SW 1271 (cell line): ENCODE results near the gene ABCB11.
A peak's percentile ranks its signal among the peaks of the same experiment; 100 is the strongest.
"Not testable (repeated sequence)": the region's sequence is repeated elsewhere in the genome, so short reads cannot be mapped to it uniquely, and the experiment has no call there.

ENCODE experiments used
- DNase-seq, 2 experiments: peaks; one replicate each; lab custom pipeline; 2025; lab: John Stamatoyannopoulos, UW

Gene ABCB11

DNA sequence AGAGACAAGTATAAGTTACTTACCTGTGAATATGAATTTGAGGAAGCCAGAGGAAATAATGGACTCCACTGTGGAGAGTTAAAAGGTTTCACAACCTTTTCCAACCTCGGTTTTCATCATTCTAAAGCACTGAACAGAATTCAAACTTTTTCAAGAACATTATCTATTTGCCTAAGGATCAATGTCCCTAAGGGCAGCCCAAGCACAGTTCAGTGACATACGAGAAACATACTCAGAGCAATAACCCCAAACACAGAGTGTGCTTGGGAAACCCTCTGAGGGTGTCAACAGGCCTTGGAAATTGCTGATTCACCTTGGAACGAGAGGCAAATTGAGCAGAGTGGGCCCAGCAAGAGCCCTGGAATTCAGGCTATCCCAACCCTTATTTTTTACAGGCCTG is at the start of gene ABCB11:
TSS of gene ABCB11 (minus strand) at position 123 of the 400 bp plus-strand sequence. CDS start 13,199 bp downstream, outside the sequence.
- DNase-seq, result no peak

GRCh38 chr2:169080250-169081069 is 49.3 kb upstream of the ABCB11 start:
- DNase-seq, result no peak

DNA sequence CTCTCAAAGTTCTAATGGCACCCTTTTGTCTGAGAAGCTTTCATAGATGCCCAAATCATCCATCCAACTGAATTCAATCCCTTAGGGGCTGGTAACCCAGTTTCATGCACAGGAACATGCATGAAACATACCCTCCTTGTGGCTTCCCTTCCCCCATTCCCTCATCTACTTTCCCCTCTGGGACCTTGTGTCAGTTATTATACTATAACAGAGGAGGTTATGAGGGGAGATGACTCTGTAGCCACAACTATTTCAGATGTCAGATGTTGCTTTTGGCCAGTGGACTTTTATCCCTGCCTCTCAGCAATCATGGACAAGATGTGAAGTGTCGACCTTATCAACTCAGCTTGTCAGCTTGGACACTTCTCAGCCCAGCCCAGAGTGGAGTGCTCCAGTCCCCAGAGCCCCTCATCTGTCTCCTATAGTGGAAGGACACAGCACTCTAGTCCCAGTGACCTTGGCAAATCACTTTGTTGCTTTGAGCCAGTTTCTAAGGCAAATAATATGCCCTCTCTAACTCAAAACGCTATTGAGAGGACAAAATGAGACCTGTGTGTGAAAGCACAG is 46.6 kb upstream of the ABCB11 start:
- no peak for DNase-seq

DNA sequence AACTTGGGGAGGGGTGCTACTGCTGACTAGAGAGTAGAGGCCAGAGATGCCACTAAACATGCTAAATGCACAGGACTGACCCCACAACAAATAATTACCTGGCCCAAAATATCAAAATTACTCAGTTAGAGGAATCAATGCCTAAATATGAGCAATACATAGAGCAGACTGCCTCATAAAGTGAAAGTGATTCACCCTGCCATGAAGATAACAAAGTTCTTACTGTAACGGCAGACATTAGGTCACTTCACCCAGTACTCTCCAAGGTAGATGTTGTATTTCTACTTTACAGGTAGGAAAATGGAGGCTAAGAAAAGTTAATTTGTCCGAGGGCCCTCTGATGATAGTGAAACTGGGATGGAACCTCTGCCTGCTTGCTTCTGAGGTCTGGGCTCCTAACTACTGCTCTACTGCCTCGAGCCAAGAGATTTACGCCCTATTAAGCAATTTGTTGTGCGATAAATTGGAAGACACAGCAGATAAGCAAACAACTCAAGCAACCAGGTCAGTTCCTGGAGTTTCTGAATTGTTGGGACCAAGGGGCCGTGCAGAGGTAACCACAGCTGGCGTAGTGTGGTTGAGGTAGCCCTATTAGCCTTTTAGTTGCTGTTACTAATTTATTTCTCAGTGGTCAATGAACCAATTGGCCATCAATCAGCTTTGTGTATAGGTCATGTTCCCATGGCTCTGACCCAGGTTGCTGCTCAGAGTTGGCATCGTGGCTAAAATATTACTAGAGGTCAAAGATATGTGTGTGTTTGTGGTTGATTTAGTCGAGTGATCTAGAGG is 43.0 kb upstream of the ABCB11 start:
- DNase-seq, result no peak

GRCh38 chr2:169073211-169073962 is 42.3 kb upstream of the ABCB11 start:
- no peak for DNase-seq

GRCh38 chr2:169072163-169072925 is 41.2 kb upstream of the ABCB11 start:
- DNase-seq, result no peak

- DNase-seq, result no peak
These were observed 40.3 kb upstream of the ABCB11 start for GRCh38 chr2:169071455-169071854.

GRCh38 chr2:169069833-169070232 is 38.7 kb upstream of the ABCB11 start:
- DNase-seq, result no peak

GRCh38 chr2:169069341-169069740 is 38.2 kb upstream of the ABCB11 start, which contains the start of gene DHRS9:
Gene DHRS9, plus strand, starts transcription at chr2:169069563. Its CDS starts 12,019 bp downstream, at chr2:169081582.
- peak; percentile 7 to 23 for DNase-seq

DNA sequence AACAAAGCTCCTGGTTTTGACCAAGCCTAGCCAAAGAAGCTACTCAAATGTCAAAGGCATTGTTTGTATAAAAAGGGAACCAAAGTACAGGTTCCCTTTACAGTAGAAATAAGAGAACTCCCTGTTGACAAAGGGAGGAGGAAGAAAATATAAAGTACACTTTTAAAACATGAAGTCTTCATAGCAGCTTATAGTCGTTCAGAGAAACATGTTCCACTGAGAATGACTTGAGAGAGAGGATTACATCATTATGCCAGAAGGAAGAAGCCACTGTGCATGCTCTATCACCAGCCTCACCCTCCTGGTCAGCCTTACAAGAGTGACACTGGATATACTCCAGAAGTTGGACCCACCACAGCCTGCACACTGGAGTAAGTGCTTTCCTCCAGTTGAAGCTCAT is 35.8 kb upstream of the ABCB11 start:
- no peak for DNase-seq

DNA sequence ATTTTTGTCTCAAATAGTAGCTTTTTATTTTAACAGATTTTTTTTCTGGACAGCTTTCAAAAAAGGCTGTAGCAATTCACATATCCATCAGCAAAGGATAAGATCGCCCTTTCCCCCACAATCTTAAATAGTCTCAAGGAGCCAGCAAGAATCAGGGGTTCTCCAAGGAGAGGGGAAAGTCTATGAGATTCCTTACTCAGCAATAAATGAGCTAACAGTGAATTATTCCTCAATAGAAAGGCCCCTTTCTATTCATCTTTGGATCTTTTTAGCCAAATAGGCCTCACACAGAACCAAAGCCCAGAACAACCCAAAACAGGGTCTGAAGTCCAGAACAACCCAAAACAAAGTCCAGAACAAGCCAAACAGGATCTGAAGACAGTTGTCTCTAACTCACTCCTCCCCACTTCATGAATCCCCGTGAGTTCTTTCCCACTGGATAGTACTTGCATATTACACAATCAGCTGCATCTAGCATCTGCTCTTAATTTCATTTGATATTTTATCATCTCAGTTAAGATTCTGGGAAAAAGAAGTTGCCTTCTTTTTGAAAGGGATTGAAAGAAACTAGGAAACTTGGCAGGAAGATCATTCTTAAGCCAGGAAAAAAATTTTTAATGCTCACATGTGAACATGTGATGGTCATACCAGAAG is 34.9 kb upstream of the ABCB11 start:
- no peak for DNase-seq

DNA sequence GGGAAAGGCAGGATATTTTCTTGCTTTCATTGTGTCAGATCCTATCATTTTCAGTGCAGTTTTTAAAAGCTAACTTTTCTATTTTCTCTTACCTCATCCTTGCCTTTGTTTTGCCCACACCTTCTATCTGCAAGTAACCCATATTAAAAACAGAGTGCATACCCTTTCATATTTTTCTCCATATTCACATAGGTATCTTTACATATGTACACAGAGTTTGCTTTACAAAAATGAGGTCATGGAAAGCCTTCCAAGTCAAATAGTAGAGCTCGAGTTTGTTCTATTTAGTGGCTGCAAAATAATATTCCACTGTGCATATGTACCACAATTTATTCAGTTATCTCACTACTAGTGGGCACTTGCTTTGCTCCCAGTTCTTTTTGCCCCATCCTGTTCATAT is 34.3 kb upstream of the ABCB11 start:
- DNase-seq, result no peak

GRCh38 chr2:169064199-169064598 is 33.1 kb upstream of the ABCB11 start:
- not testable (repeated sequence) for DNase-seq

GRCh38 chr2:169054575-169054974 is 23.5 kb upstream of the ABCB11 start:
- DNase-seq, result not testable (repeated sequence)

DNA sequence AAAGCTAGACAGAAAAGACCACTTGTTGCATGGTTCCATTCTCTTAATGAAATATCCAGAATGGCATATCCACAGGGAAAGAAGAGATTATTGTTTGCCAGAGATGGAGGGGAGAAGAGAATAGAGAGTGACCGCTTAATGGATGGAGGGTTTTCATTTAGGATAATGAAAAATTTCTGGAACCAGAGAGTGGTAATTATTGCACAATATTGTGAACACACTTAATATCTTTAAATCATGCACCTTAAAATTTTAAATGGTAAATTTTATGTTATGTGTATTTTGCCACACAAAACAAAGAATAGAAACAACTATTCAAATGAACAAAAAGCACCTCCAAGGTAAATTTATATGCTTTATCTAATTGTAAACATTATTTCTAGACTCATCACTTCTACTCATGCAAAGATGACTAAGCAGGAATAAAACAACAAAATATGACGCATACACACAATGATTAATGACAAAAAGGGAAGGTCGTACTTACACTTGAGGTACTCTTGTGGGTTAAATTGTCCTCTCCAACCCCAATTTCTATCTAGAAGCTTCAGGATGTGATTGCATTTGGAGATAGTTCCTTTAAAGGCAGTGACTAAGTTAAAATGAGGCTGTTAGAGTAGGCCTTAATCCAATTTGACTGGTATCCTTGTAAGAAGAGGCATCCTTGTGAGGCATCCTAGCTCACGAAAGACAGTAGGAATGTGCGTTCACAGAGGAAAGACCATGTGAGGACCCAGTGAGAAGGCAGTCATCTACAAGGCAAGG is 19.5 kb upstream of the ABCB11 start:
- DNase-seq, result no peak

GRCh38 chr2:169049142-169049541 is 18.0 kb upstream of the ABCB11 start:
- no peak for DNase-seq

GRCh38 chr2:169047256-169048250 is 16.4 kb upstream of the ABCB11 start:
- DNase-seq, result no peak

GRCh38 chr2:169046440-169047151 is 15.5 kb upstream of the ABCB11 start:
- no peak for DNase-seq
